ENCODE data around the gene FAM120AOS. TPM values are rescaled to one million over a fixed set of nuclear protein-coding genes. Genes with fewer than 3 reads are reported as not detected.

FAM120AOS gene
- polyA plus RNA-seq, 3 donors: 33.2 to 47.7 (median 41.6) TPM

GRCh38 chr9:93406371-93406770 lies 47.0 kb downstream of the FAM120AOS start:
- Mint-ChIP-seq H3K9me3 (no peaks in the 10 kb centered on the region), H3K27me3 (ENCODE audit: low read depth in 3 of 3) (peaks cover 8 to 22% (median 9%) of the 10 kb centered on the region in 3 donors), H3K4me1 (peaks cover 2% of the 10 kb centered on the region), H3K4me3 (no peak overlapping the region), H3K27ac (no peak overlapping the region), H3K36me3 (no peaks in the 10 kb centered on the region)
- H2AFZ ChIP-seq (ENCODE audit: insufficient read depth, low read depth, low read length, poor library complexity, severe bottlenecking): no peak overlapping the region
- H3K4me1 ChIP-seq (ENCODE audit: control insufficient read depth in 1 of 2, insufficient read depth in 2 of 2, low read length in 2 of 2): no peaks in the 10 kb centered on the region
- no peak overlapping the region for H3K9ac ChIP-seq (ENCODE audit: insufficient read depth, low read length, poor library complexity, severe bottlenecking)
- no peak overlapping the region for H3K4me2 ChIP-seq (replicated peaks; ENCODE audit: extremely low read depth, low read length, poor library complexity, severe bottlenecking)
- H3K36me3 ChIP-seq (replicated peaks in 1 of 2; ENCODE audit: control insufficient read depth in 1 of 2, insufficient read depth in 2 of 2, low read length in 2 of 2): no peaks in the 10 kb centered on the region
- H3K9me3 ChIP-seq (replicated peaks in 1 of 2; ENCODE audit: control insufficient read depth in 1 of 2, insufficient read depth in 1 of 2, low read length in 2 of 2): no peaks in the 10 kb centered on the region
- H3K79me2 ChIP-seq (ENCODE audit: insufficient read depth, low read length): no peaks in the 10 kb centered on the region
- peaks cover 2 to 3% of the 10 kb centered on the region in 2 donors for H3K27me3 ChIP-seq (ENCODE audit: control insufficient read depth in 2 of 2, insufficient read depth in 2 of 2, low read length in 2 of 2)
- intact Hi-C loops (cut with micrococcal nuclease): no loop called here
- no peak for TF ChIP-seq CTCF (IDR thresholded peaks at IDR 0.05)
- H3K27ac ChIP-seq (ENCODE audit: low read depth in 1 of 2, low read length in 2 of 2): no peak overlapping the region
- WGBS (ENCODE audit: insufficient coverage): 94% methylated on average over 4 of the region's 5 CpGs
- DNase-seq: no peak
- H4K20me1 ChIP-seq (ENCODE audit: insufficient read depth, low read length): no peaks in the 10 kb centered on the region
- no peak overlapping the region for H3K4me3 ChIP-seq (replicated peaks in 1 of 3; ENCODE audit: low read depth in 2 of 3, low read length in 3 of 3)

- Histone ChIP-seq H3K79me2 (ENCODE audit: insufficient read depth, low read length) (no peaks in the 10 kb centered on the region), H3K27me3 (ENCODE audit: control insufficient read depth in 2 of 2, insufficient read depth in 2 of 2, low read length in 2 of 2) (no peaks in the 10 kb centered on the region), H3K4me1 (ENCODE audit: control insufficient read depth in 1 of 2, insufficient read depth in 2 of 2, low read length in 2 of 2) (peaks cover 7 to 11% of the 10 kb centered on the region in 2 donors), H3K4me3 (replicated peaks in 1 of 3; ENCODE audit: low read depth in 2 of 3, low read length in 3 of 3) (no peak overlapping the region), H3K27ac (ENCODE audit: low read depth in 1 of 2, low read length in 2 of 2) (no peak overlapping the region), H3K4me2 (replicated peaks; ENCODE audit: extremely low read depth, low read length, poor library complexity, severe bottlenecking) (no peak overlapping the region), H4K20me1 (ENCODE audit: insufficient read depth, low read length) (no peaks in the 10 kb centered on the region), H2AFZ (ENCODE audit: insufficient read depth, low read depth, low read length, poor library complexity, severe bottlenecking) (no peak overlapping the region), H3K9me3 (replicated peaks in 1 of 2; ENCODE audit: control insufficient read depth in 1 of 2, insufficient read depth in 1 of 2, low read length in 2 of 2) (no peaks in the 10 kb centered on the region), H3K9ac (ENCODE audit: insufficient read depth, low read length, poor library complexity, severe bottlenecking) (no peak overlapping the region), H3K36me3 (replicated peaks in 1 of 2; ENCODE audit: control insufficient read depth in 1 of 2, insufficient read depth in 2 of 2, low read length in 2 of 2) (no peaks in the 10 kb centered on the region)
- 100% methylated on average over 9 of the region's 9 CpGs for WGBS (ENCODE audit: insufficient coverage)
- H3K4me3 Mint-ChIP-seq: no peak overlapping the region
- intact Hi-C loops (cut with micrococcal nuclease): no loop called here
- H3K27me3 Mint-ChIP-seq (ENCODE audit: low read depth in 3 of 3): peaks cover 1 to 5% (median 3%) of the 10 kb centered on the region in 3 donors
- no peak for TF ChIP-seq CTCF (IDR thresholded peaks at IDR 0.05)
- DNase-seq: no peak
- peaks cover 15% of the 10 kb centered on the region for H3K4me1 Mint-ChIP-seq
- no peaks in the 10 kb centered on the region for H3K36me3 Mint-ChIP-seq
- no peak overlapping the region for H3K27ac Mint-ChIP-seq
- H3K9me3 Mint-ChIP-seq: peaks cover 0 to 3% (median 0%) of the 10 kb centered on the region in 7 donors
Measured at GRCh38 chr9:93398471-93398870, 54.9 kb downstream of the FAM120AOS start.

Measured in CD14-positive monocyte (primary cell).